ENCODE results near the gene CPNE1.

- TF ChIP-seq CTCF (IDR thresholded peaks at IDR 0.05) (no peak), POLR2A (IDR thresholded peaks at IDR 0.05) (no peak)
These were observed 61.7 kb downstream of the CPNE1 start for GRCh38 chr20:35602851-35603495.
